Jurkat, Clone E6-1 (cell line): ENCODE data around the gene GFI1.

Experiments
- DNase-seq: peaks from one replicate; pipeline ENCODE4 v3.0.0-alpha.2; 2011; ENCODE audit warnings: low read depth, low spot score
- H3K4me3 ChIP-seq: 2 replicates; pipeline ENCODE4 v1.5.1; 2011; ENCODE audit warnings: mild to moderate bottlenecking, low read length, control low read depth, moderate library complexity

GFI1 gene

DNA sequence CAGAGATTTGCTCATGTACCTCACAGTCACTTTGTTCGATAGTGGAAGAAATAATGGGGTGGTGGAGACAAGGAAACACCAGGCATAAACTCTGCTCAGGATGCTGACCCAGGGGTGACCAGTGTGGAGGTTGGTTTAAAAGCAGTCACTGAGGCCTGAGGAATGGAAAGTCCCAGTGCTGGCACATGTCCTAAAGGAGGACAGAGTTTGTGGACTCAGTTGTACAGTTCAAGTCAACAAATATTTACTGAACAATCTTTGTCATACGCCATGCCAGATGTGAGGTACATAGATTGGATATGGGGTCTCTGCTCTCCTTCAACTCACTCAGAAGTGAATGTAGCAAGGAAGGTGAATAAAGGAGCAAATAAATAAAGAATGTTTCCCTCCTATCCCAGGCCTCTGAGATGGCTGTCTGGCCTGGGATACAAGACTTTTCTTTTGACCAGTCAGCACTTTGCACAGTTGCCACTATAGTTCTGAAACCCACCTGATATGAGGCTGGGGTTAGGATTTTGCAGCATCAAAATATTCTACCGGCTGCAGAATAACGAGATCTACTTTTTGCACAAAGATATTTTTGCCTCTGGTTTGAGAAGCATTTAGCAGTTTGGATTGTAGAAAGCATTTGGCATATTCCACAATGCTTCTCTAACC lies 7.9 kb upstream of the GFI1 start:
- no peak overlapping the region for H3K4me3 ChIP-seq
- no peak for DNase-seq

DNA sequence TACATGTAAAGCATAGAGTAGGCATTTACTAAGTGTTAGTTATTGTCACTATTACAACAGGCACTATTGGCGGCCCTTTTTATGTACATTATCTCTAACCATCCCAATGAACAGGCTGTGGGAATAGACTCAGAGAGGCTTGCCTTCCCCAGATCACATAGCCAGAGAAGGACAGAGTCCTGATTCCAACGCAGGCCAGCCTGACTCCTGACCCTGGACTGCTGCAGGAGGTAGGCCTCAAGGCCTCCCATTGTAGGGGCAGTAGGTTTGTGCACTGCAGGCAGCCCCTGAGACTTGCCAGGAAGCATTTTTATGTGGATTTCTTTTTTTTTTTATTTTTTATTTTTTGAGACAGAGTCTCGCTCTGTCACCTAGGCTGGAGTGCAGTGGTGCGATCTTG lies 6.4 kb upstream of the GFI1 start:
- H3K4me3 ChIP-seq = no peak overlapping the region
- DNase-seq = no peak

DNA sequence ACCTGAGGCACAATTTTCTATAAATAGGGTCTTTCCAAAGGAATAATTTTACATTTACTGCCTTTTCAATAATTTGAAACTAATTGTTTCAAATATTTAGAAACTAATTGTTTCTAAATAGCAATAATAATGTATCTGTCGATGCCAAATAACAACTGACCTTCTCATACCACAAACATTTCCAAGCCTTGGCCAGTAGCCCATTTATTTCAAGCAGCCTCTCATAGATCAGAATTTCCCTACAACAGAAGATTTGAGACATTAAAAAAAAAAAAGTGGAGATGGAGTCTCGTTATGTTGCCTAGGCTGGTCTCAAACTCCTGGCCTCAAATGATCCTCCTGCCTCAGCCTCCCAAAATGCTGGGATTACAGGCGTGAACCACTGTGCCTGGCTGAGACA lies 2.1 kb upstream of the GFI1 start:
- no peak overlapping the region for H3K4me3 ChIP-seq
- no peak for DNase-seq

DNA sequence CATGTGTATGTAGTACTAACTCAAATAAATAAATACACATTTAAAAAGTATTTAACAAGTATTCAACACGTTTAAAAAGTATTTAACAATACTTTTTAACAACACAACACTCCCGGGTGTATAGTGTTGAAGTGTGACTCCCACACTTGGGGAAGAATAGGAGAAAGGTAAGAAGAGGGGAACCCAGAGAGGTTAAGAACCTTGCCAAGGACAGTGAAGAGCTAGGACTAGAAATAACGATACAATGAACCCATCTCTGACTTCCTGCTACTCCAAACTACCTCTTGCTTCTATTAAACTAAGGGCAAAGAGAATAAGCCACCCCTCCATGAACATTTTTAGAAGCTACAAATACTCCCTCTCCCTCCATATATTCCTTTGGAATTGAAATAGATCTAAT lies 1.7 kb upstream of the GFI1 start:
- H3K4me3 ChIP-seq = no peak overlapping the region
- no peak for DNase-seq

DNA sequence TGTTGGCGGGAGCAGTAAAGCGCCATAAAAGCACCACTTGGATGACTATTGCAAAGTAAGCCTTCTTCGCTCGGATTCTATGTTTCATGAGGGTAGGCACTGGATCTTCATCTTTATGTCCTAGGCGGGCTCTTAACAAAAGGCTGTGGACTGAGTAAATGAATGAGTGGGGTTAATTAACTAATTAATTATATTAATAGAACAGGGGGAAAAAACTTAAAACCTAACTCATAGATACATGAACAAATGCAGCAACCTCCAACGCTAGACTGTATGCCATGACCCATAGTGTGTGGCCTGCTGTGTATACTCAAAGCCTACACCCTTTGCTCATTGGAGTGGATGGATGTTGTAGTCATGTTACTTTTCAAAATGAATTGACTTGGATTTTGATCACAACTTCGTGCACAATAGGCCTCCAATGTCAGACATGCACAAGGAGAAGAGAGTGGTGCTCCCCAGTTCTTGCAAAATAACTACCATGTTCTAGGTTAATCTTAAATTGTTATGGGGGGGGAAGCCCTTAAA lies 417 bp upstream of the GFI1 start:
- DNase-seq = no peak
- H3K4me3 ChIP-seq = peak overlapping the region; percentile 70

DNA sequence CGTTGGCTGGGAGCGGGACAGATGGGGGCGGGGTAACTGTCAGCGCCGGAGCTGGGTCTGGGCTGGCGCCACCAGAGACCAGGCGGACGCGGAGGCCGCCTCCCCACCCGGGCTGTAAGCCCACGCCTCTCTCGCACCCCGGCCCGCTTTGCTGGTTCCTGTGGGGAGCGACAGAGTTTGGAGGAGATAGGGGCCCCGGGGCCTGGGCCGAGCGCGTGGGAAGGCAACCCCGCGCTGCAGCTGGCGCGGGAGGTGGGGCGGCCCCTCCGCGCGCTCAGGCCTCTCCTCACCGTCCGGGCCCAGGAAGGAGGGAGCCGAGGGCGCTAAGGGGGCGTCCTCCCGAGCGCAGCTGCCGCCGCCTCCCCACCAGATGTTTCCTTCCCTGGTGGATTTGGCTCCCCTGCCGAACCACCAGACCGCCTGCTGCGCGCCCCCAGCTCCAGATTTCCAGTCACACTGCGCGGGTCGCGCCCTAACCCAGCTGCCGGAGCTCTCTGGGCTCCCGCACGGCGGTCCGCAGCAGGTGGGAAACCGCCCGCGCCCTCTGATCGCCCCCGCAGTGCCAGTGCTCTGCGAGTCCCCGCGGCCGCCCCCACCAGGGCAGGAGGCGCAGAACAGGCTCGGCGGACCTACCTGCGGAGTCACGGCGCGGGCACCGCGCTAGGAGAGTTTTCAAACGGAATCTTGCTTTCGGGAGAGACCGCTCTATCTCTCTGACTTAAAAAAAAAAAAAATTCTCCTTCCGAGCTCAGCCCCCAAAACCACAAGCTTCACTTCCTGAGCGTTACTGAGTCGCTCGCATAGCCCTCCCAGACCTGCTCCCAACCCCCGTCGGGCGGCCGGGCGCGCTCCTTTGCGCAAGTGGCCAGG lies 1.1 kb downstream of the GFI1 start:
- DNase-seq = peak; percentile 92

DNA sequence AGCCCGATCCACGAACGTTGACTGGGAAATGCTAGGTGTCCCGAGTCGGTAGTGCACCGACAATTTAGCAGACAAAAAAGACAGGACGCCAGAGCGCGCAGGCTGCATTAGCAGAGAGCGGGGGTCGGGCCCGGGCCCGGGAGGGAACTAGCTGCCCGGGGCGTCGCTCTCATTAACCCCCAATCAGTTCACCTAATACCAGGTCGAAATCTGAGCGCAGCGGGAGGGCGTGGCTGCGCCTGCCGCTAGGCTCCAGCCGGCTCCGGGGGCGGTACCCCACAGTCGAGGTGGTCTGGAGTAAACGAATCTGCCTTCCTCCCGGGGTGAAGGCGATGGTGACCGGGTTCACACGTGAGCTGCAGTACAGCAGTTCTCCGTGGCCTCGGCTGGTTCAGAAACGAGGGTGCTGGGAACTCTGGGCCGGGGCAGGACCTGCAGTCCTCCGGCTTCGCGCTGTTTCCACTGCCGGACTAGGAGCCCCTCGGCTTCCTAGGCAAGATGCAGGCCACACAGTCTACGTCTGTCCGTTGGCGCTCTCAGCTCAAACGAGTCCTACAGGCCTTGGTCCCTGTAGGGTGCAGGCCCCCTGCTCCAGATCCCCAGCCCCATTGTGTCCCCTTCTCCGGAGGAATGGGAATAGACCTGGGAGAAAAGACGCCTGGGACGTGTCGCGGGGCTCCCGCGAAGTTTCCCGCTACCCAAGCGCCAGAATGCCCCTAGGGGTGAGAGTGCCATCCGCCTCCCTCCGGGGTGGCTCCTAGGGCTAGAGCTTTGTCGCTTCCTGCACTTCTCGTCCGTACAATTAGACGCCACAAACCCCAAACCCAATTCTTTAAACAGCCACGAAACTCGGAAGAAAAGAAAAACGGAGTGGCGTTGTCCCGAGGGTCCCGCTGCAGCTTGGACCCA lies 2.0 kb downstream of the GFI1 start:
- peak; percentile 62 for DNase-seq
- peak overlapping the region; percentile 70 for H3K4me3 ChIP-seq

More for the DNA sequence above, 1.1 kb downstream of the GFI1 start:
- H3K4me3 ChIP-seq = peak overlapping the region; percentile 70

DNA sequence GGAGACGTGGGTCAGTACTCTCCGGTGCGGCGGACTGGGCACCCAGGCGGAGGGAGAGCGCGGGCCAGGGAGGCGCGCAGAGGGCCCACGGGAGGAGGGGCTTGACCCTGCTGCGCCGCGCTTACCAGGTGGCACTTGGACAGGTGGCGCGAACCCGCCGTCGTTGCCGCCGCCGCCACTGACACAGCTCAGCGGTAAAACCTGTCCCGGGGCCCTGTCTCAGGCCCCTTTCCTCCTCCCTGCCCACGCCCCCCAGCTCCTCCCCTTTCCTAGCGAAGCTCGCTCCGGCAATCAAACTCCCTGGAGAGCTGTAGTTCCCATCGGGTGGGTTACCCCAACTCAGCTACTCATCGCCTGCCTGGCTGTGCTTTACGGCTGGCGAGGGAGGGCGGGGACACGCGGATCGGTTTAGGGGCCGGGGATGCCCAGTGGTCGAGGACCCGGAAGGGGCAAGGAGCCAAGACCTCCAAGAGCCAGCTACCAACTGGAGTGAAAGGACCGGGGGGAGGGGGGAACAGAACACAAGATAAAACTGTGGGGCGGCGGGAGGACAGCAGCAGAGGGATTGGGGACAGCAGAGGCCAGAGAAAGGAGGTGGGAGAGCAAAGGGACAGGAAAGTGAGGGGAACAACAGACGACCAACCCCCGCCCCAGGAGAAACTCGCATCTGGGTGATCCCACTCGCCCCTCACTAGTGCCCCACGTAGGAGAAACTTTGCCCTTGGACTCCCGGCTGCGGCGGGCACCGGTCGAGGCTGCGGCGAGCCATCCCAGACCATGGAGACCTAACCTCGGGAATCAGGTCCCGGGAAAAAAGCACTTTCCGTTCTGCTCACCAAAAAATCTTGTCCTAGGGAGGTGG lies 2.9 kb downstream of the GFI1 start:
- DNase-seq = peak; percentile 46
- H3K4me3 ChIP-seq = peak overlapping the region; percentile 70

DNA sequence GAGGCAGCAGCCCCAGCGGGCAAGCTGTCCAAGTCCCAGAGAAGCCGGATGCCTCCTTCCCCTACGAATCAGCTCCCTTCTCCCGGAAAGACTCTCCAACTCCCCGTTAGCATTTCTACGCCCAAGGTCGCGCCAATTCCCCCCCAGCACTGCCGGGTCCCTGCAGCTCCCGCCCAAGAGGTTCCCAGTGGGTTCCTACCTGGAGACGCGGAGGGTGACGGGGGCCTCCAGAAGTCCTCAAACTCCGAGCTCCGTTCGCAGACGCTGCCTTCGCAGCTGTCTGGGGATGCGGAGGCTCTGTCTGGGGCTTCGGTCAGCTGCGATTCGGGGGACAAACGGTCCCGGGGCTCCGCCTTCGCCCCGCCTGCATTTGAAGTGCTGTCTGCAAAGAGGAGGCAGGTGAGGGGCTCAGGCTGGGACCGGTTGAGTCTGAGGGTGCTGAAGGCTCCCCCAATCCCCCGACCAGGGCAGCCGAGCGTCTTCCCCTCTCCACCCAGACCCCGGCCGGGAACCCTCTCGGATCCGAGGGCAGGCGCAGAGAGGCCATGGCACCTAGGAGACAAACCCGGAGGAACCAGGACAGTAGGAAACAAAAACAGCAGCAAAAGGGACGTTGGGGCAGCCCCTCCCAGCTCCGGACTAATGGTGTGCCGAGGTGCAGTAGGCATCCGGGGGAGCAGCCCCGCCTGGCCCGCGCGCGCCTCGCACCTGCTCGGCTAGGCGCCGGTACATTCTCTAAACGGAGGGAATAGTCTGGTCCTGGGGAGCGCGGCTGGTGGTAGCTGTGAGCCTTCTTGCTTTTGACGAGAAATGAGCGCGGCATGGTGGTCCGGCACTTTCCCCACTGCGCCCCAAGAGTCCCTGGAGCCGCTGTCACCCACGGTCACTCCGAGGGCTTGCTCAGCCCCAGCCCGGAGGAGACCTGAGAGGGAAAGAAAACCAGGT lies 3.8 kb downstream of the GFI1 start:
- H3K4me3 ChIP-seq = peak overlapping the region; percentile 70
- no peak for DNase-seq

DNA sequence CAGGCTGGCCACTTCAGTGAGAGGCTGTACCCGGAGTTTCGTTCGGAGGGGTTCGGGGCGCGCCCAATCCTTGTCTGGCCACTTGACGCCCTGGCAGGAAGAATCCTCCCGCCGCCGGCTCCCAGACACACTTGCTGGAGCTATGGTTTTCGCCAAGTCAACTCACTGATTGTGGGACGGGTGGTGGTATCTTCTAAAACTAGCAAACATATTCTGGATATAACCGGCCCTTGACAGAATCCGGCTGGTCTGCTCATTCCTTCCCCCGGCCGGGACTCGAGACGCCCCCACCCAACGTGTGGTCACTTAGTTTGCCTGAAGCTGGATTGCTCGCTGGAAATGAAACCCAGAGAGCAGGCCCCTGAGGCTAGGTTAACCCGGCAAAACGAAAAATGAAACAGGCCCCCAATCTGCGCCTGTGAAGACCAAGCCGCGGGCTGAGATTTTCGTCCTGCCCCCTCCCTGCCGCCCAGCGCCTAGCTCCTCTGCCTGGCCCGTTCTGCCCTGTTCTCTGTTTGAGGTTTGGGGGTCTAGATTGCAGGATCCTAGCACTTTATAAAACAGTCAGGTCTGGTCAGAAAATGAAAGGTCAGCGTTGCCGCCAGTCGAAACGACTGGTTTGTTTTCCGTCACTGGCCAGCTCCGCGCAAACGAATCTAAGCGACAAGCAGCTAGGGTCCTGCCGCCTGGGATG lies 4.6 kb downstream of the GFI1 start:
- H3K4me3 ChIP-seq = no peak overlapping the region
- DNase-seq = no peak

DNA sequence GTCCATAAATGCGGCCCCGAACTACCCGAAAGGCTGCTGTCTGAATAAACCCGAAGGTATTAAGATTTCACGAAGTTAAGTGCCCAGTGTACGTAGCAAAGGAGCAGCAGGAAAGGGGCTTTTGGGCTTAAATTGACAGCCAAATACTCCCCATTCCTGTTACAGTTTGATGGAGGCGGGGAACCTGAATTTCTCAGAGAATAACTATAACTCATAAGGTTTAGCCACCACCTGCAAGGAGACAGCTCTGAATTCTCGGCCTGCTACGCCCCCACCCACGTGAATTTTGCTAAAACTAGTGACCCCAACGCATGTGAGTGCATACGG lies 5.2 kb downstream of the GFI1 start:
- no peak overlapping the region for H3K4me3 ChIP-seq
- DNase-seq = no peak

DNA sequence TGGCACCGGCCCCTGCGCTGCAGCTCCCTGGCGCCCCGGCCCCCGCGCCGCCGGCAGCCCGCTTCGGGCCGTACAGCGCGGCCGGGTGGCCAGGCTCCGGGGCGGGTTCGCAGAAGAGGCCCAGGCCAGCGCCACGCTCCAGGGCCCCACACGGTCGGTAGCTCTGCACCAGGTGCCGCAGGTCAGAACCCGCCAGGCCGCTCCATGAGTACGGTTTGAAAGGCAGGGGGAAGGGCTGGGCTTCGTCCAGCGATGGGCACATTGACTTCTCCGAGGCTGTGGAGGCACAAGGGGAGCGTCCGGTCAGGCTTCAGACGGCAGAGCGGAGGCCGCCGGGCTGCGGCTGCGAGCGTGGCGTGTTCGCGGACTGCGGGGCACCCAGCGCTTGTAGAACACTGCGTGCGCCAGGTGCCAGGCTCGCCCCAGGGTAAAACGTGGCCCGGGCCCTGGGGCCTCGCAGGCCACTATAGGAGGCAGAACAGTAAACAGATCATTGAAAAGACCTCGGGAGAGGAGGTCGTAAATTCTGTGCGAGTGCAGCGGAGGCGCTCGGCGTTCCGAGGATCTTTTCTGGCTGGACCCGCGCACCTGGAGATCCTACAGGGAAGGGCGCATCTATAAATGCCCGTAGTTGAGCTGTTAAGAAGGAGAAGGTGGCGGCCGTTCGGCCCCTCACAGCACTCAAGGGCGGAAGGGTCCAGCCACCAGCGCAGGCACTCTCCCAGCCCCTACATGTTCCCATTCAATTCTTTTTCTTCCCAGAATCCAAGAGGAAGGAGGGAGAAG lies 5.7 kb downstream of the GFI1 start:
- no peak for DNase-seq
- no peak overlapping the region for H3K4me3 ChIP-seq

DNA sequence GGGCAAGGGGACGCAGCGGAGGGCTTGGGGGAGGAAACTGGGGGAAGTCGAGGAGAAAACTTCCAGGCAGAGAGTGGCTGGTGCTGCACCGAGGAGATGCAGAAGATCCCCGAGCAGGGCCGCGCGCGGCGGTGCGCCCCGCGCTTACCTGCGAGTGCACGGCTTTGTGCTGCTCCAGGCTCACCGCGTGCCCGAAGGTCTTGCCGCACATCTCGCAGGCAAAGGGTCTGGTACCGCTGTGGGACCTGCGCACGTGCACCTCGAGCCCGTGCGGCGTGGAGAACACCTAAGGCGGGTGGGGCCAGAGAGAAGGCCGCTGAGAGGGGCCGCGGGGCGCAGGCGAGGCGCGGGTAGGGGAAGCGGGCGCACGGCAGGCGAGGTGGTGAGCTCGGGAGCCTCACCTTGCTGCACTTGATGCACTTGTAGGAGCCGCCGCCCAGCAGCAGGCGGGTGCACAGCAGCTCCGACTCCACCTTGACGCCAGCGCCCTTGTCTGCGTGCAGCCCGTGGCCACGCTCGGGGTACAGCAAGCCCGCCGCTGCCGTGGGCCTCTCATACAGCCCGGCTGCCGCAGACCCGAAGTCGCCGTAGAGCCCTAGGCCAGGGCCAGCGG lies 6.4 kb downstream of the GFI1 start:
- no peak overlapping the region for H3K4me3 ChIP-seq
- no peak for DNase-seq

DNA sequence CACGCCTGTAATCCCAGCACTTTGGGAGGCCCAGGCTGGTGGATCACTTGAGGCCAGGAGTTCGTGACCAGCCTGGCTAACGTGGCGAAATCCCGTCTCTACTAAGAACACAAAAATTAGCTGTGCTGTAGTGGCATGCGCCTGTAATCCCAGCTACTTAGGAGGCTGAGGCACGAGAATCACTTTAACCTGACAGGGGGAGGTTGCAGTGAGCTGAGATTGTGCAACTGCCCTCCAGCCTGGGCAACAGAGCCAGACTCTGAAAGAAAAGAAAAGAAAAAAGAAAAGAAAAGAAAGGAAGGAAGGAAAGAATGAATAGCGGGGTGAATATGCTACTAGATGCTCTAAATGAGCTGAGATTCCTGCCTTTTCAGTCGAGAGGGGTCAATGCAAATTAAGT lies 7.1 kb downstream of the GFI1 start:
- DNase-seq = no peak
- H3K4me3 ChIP-seq = no peak overlapping the region

DNA sequence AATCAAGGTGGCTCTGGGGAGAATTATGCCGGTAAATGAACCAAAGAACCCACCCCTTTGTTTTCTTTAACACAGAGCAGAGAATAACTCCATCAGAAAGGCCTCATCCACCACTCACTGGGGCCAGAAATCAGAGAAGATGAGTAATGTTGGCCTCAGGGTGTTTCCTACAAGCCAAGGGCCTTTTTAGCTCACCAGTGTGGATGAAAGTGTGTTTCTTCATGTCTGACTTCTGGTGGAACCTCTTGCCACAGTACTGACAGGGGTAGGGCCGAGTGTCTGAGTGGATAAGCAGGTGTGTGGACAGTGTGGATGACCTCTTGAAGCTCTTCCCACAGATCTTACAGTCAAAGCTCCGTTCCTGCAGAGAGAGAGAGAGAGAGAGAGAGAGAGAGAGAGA lies 8.3 kb downstream of the GFI1 start:
- no peak overlapping the region for H3K4me3 ChIP-seq
- no peak for DNase-seq

DNA sequence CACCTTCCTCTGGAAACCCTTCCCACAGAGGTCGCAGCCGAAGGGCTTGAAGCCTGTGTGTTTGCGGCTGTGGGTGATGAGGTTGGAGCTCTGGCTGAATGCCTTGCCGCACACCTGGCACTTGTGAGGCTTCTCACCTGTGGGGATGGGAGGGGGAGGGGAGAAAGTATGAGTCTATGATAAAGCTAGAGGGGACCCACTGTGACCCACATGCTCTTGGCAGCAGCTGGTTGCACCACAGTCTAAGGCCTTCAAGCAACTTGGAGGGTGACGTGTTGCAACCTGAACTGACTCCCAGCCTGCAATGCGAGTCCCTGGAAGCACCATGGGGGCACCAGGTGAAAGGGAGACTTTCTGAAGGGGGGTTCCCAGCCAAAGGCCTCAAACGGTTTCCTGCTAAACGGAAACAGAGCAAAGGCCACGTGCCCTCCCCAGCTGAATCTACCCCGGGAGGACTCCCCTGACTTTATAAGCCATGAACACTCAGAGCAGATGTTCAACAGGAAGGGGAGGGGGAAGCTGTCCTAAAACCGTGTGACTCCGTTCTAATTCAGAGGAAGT lies 10.6 kb downstream of the GFI1 start:
- H3K4me3 ChIP-seq = peak overlapping the region; percentile 11
- DNase-seq = peak; percentile 96
